KMS-11 (cell line): ENCODE results near the gene ACO1.

ENCODE experiments used
- H2AFZ ChIP-seq: fragments of 200-600 bp; sonication (generic); 2 replicates; pipeline ENCODE4 v1.6.1; 2016; ENCODE audit warnings: antibody characterized with exemption, mixed run types, low read depth
- H3K27ac ChIP-seq: fragments of 200-600 bp; sonication (generic); 2 replicates; pipeline ENCODE4 v1.6.1; 2016; ENCODE audit warnings: mild to moderate bottlenecking, mixed run types
- H3K27me3 ChIP-seq: fragments of 200-600 bp; sonication (generic); 2 replicates; pipeline ENCODE4 v1.6.1; 2017; ENCODE audit warnings: mild to moderate bottlenecking, low read depth, mixed run types, moderate library complexity; ENCODE audit not compliant: insufficient read depth
- H3K36me3 ChIP-seq: fragments of 200-600 bp; sonication (generic); 2 replicates; pipeline ENCODE4 v1.6.1; 2017; ENCODE audit warnings: mild to moderate bottlenecking, mixed run types; ENCODE audit not compliant: insufficient read depth
- H3K4me1 ChIP-seq: fragments of 200-600 bp; sonication (generic); 2 replicates; pipeline ENCODE4 v1.6.1; 2016; ENCODE audit warnings: mild to moderate bottlenecking, low read depth, mixed run types; ENCODE audit not compliant: poor library complexity, severe bottlenecking
- H3K4me2 ChIP-seq: fragments of 200-600 bp; sonication (generic); 2 replicates; pipeline ENCODE4 v1.7.0; 2016; ENCODE audit warnings: mild to moderate bottlenecking, mixed run types
- H3K4me3 ChIP-seq: fragments of 200-600 bp; sonication (generic); IDR thresholded peaks from 2 replicates; pipeline ENCODE4 v1.6.1; 2017; ENCODE audit warnings: low read depth, low read length, mixed read lengths; ENCODE audit not compliant: insufficient read depth
- H3K79me2 ChIP-seq: fragments of 200-600 bp; sonication (generic); 2 replicates; pipeline ENCODE4 v1.6.1; 2016; ENCODE audit warnings: low read depth, mixed run types; ENCODE audit not compliant: insufficient read depth
- H3K9ac ChIP-seq: fragments of 200-600 bp; sonication (generic); 2 replicates; pipeline ENCODE4 v1.6.1; 2016; ENCODE audit warnings: mild to moderate bottlenecking, mixed run types
- H4K20me1 ChIP-seq: fragments of 200-600 bp; sonication (generic); 2 replicates; pipeline ENCODE4 v1.6.1; 2016; ENCODE audit warnings: mild to moderate bottlenecking, mixed run types; ENCODE audit not compliant: insufficient read depth
- TF ChIP-seq, protein P1 (sequence below): fragments of 200-600 bp; sonication (generic); conservative IDR thresholded peaks from 2 replicates; pipeline ENCODE4 v1.6.1; 2017; ENCODE audit warnings: low read depth, mild to moderate bottlenecking, antibody characterized with exemption, low read length, moderate library complexity, mixed read lengths

ACO1 gene

GRCh38 chr9:32384002-32384363 lies 460 bp upstream of the ACO1 start:
- H4K20me1 ChIP-seq = no peaks in the 10 kb centered on the region
- H3K79me2 ChIP-seq = no peaks in the 10 kb centered on the region
- H3K27me3 ChIP-seq = no peaks in the 10 kb centered on the region
- H3K4me1 ChIP-seq = peaks cover 11% of the 10 kb centered on the region
- H3K27ac ChIP-seq = no peak overlapping the region
- H2AFZ ChIP-seq = peak overlapping the region; percentile 85
- H3K9ac ChIP-seq = peak overlapping the region; percentile 46; the same call in 1 of the 2 replicates
- peak overlapping the region; percentile 48; the same call in 1 of the 2 replicates for H3K4me2 ChIP-seq
- no peak overlapping the region for H3K4me3 ChIP-seq
- TF ChIP-seq, protein P1, sequence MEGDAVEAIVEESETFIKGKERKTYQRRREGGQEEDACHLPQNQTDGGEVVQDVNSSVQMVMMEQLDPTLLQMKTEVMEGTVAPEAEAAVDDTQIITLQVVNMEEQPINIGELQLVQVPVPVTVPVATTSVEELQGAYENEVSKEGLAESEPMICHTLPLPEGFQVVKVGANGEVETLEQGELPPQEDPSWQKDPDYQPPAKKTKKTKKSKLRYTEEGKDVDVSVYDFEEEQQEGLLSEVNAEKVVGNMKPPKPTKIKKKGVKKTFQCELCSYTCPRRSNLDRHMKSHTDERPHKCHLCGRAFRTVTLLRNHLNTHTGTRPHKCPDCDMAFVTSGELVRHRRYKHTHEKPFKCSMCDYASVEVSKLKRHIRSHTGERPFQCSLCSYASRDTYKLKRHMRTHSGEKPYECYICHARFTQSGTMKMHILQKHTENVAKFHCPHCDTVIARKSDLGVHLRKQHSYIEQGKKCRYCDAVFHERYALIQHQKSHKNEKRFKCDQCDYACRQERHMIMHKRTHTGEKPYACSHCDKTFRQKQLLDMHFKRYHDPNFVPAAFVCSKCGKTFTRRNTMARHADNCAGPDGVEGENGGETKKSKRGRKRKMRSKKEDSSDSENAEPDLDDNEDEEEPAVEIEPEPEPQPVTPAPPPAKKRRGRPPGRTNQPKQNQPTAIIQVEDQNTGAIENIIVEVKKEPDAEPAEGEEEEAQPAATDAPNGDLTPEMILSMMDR = no peak
- no peaks in the 10 kb centered on the region for H3K36me3 ChIP-seq

GRCh38 chr9:32385152-32385884 lies 875 bp downstream of the ACO1 start:
- peak overlapping the region; percentile 85 for H2AFZ ChIP-seq
- H3K36me3 ChIP-seq = no peaks in the 10 kb centered on the region
- peak overlapping the region; percentile 46; the same call in 1 of the 2 replicates for H3K9ac ChIP-seq
- H3K27ac ChIP-seq = no peak overlapping the region
- H3K4me2 ChIP-seq = peak overlapping the region; percentile 56
- TF ChIP-seq, protein P1 = no peak
- H3K4me1 ChIP-seq = peaks cover 8% of the 10 kb centered on the region
- H3K27me3 ChIP-seq = no peaks in the 10 kb centered on the region
- no peaks in the 10 kb centered on the region for H4K20me1 ChIP-seq
- H3K79me2 ChIP-seq = no peaks in the 10 kb centered on the region
- no peak overlapping the region for H3K4me3 ChIP-seq

DNA sequence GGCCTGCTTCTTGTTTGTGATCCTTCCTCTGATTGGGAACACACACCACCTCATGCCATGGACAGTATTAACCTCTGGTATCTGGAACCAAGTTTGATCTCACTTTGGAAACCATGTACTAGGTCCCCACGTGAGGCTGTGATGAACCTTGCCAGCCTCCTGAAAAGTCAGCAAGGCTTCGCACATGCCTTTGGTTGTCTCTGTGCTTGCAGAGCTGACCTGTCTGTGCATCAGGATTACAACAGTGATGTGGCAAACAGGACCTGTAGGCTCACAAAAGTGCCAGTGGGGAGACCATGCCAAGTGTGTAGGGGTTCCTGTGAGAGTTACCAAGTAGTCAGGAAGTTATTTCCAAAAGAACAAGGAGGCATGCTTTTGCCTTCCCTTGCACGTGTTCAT lies 1.4 kb downstream of the ACO1 start:
- no peak overlapping the region for H3K27ac ChIP-seq
- no peak overlapping the region for H3K9ac ChIP-seq
- H3K79me2 ChIP-seq = no peaks in the 10 kb centered on the region
- no peak overlapping the region for H3K4me3 ChIP-seq
- H3K4me1 ChIP-seq = peaks cover 8% of the 10 kb centered on the region
- no peak overlapping the region for H3K4me2 ChIP-seq
- no peaks in the 10 kb centered on the region for H3K27me3 ChIP-seq
- H3K36me3 ChIP-seq = no peaks in the 10 kb centered on the region
- H4K20me1 ChIP-seq = no peaks in the 10 kb centered on the region
- no peak overlapping the region for H2AFZ ChIP-seq
- TF ChIP-seq, protein P1 = no peak

GRCh38 chr9:32387256-32387655 lies 2.8 kb downstream of the ACO1 start:
- Histone ChIP-seq H2AFZ (no peak overlapping the region), H3K4me3 (no peak overlapping the region), H3K9ac (no peak overlapping the region), H3K27ac (no peak overlapping the region), H3K27me3 (no peaks in the 10 kb centered on the region), H3K4me1 (peaks cover 8% of the 10 kb centered on the region), H3K36me3 (no peaks in the 10 kb centered on the region), H3K4me2 (no peak overlapping the region), H3K79me2 (no peaks in the 10 kb centered on the region), H4K20me1 (no peaks in the 10 kb centered on the region)
- TF ChIP-seq, protein P1 = no peak
